SK-N-MC (cell line): ENCODE measurements around the gene NOXA1.
"Not testable (repeated sequence)": the region's sequence is repeated elsewhere in the genome, so short reads cannot be mapped to it uniquely, and the experiment has no call there.

Source experiments
- DNase-seq: peaks from one replicate; pipeline ENCODE4 v3.0.0-alpha.2; 2011; ENCODE audit warnings: low read depth, low spot score
- H3K27ac ChIP-seq: fragments of 200-600 bp; sonication (generic); 2 replicates; pipeline ENCODE4 v1.5.1; 2016; ENCODE audit warnings: mixed run types
- H3K36me3 ChIP-seq: fragments of 200-600 bp; sonication (generic); 2 replicates; pipeline ENCODE4 v1.6.1; 2017; ENCODE audit warnings: antibody characterized with exemption, low read length, mixed read lengths; ENCODE audit not compliant: insufficient read depth
- H3K4me3 ChIP-seq: fragments of 200-600 bp; sonication (generic); 2 replicates; pipeline ENCODE4 v1.5.1; 2016
- H3K9ac ChIP-seq: fragments of 200-600 bp; sonication (generic); 2 replicates; pipeline ENCODE4 v1.8.0; 2017; ENCODE audit warnings: mixed run types, mixed read lengths; ENCODE audit not compliant: insufficient read length
- H3K9me3 ChIP-seq: fragments of 200-600 bp; sonication (generic); 2 replicates; pipeline ENCODE4 v1.6.1; 2017; ENCODE audit warnings: low read depth, mild to moderate bottlenecking, antibody characterized with exemption, low read length, moderate library complexity, mixed read lengths
- EZH2 ChIP-seq: fragments of 200-600 bp; sonication (generic); IDR thresholded peaks from one replicate; pipeline ENCODE4 v1.6.1; 2017; ENCODE audit warnings: antibody characterized with exemption
- FOXP2 ChIP-seq: optimal IDR thresholded peaks from 2 replicates; pipeline ENCODE3; 2011; ENCODE audit warnings: mild to moderate bottlenecking, moderate library complexity; ENCODE audit not compliant: insufficient read depth; ENCODE audit errors: extremely low read length, control extremely low read depth
- POLR2AphosphoS5 ChIP-seq: IDR thresholded peaks from 2 replicates; pipeline ENCODE4 v1.6.1; 2012; ENCODE audit warnings: mild to moderate bottlenecking, low read depth, low read length, borderline replicate concordance

The NOXA1 gene

DNA sequence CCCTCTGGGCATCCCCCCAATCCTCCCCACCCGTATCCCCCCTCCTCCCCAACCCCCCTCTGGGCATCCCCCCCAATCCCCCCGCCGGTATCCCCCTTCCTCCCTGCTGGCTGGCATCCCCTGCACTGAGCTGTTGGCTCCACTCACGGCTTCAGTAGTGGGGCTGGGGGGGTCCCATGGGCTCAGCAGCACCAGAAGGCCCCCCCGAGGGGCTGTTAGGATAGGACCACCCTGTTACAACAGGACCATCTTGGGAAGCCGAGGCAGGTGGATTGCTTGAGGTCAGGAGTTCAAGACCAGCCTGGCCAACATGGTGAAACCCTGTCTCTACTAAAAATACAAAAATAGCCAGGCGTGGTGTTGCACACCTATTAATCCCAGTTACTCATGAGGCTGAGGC, 42.6 kb upstream of the NOXA1 start:
- no peak for TF ChIP-seq EZH2
- TF ChIP-seq FOXP2 = no peak
- TF ChIP-seq POLR2AphosphoS5 = no peak

DNA sequence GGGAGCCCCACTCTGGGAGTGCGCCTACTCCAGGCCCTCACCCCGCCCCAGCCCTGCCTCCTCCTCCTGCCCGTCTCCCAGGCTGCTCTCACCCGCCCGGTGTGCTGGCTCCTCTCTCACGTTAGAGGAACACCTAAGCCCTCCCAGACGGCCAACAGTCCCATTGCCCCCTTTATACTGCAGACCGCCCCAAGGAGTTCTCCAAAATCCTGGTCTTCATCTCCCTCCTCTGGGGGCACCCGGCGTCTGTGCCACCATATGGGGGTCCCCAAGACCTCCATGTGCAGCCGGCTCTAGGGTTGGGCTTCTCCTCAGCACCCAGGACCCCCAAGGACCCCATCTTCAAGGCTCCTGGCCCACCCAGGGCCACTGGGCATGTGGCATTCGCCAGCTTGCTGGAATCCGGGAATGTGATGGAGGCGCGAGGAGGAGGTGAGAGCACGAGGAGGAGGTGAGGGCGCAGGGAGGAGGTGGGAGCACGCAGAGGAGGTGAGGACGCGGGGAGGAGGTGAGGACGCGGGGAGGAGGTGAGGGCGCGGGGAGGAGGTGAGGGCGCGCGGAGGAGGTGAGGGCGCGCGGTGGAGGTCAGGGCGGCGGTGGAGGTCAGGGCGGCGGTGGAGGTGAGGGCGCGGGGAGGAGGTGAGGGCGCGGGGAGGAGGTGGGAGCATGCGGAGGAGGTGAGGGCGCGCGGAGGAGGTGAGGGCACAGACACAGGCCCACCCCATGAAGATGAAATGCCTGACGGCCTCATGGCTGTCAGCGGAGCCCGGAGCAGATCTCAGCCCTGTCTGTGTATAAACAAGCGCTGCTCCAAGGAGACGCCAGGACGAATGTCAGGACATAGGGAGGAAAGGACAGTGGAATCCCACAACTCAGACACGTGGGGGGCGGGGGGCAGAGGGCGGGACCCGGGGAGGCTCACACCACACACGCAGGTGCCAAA, 41.4 kb upstream of the NOXA1 start:
- DNase-seq = no peak
- Histone ChIP-seq H3K9ac (no peak overlapping the region), H3K9me3 (no peaks in the 10 kb centered on the region), H3K36me3 (no peaks in the 10 kb centered on the region), H3K4me3 (no peak overlapping the region), H3K27ac (no peak overlapping the region)
- no peak for TF ChIP-seq POLR2AphosphoS5
- no peak for TF ChIP-seq FOXP2
- TF ChIP-seq EZH2 = no peak

More for the DNA sequence above, 42.6 kb upstream of the NOXA1 start:
- H3K36me3 ChIP-seq = no peaks in the 10 kb centered on the region
- no peak overlapping the region for H3K9ac ChIP-seq
- no peak overlapping the region for H3K4me3 ChIP-seq
- DNase-seq = no peak
- H3K27ac ChIP-seq = no peak overlapping the region
- no peaks in the 10 kb centered on the region for H3K9me3 ChIP-seq

DNA sequence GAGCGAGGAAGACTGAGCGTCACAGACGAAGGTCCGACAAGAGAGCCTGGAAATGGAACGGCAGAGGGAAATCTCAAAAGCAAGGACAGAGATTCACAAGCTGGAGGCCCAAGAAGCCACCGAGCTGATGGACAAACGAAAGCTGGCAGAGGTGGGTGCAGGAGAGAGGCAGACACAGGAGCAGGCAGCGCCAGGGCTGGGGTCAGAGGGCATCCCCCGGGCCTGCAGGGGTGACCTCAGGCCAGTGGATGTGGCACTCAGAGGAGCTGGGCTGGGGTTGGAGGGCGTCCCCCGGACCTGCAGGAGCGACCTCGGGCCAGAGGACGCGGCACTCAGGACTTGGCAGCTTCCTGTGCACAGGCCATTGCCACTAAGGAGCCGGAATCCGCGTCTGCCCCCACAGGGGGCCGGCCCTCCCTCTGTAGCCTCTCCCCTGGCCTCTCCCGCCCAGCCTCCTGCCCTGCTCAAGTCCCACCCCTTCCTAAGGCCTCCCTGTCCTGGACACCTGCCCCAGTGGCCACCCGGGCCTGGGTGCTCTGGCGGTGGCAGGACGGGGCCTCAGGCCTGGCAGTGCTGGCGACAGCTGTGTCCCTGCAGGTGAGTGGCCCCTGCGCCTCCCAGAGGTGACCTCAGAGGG, 40.6 kb upstream of the NOXA1 start:
- no peaks in the 10 kb centered on the region for H3K36me3 ChIP-seq
- H3K4me3 ChIP-seq = no peak overlapping the region
- no peaks in the 10 kb centered on the region for H3K9me3 ChIP-seq
- no peak overlapping the region for H3K9ac ChIP-seq
- no peak for DNase-seq
- TF ChIP-seq FOXP2 = no peak
- no peak for TF ChIP-seq EZH2
- TF ChIP-seq POLR2AphosphoS5 = no peak
- no peak overlapping the region for H3K27ac ChIP-seq

DNA sequence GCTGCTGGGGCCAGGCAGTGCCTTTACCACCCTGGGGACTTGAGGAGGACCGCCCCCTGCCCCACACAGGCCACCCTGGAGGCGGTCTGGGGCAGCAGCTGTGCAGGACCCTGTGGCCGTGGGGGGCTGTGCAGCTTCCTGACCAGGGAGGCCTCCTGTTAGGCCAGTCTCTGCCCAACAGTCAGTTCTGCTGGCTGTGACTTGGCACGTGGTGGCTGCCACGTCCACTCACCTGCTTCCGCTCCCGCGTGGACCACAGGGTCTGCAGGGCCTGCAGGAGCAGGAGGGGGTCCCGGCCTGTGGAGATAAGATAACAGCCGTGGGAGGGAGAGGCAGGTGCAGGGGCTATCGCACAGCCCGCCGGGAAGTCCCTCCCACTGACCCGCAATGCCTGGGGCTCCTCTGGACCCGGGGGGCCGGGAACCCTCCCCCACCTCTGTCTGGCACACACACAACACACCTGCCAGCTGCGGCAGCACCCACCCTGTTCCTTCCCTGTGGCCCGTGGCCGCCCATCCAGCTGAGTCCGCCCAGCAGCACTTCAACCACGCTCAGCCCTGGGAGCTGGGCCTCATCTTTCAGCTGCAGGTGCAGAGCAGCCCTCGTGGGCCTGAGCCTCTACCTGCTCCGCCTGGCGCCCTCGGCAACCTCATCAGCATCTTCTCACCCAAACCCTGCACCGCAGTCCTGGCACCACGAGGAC, 40.0 kb upstream of the NOXA1 start:
- TF ChIP-seq POLR2AphosphoS5 = no peak
- H3K27ac ChIP-seq = no peak overlapping the region
- H3K9ac ChIP-seq = no peak overlapping the region
- no peak for DNase-seq
- H3K9me3 ChIP-seq = no peaks in the 10 kb centered on the region
- no peaks in the 10 kb centered on the region for H3K36me3 ChIP-seq
- no peak overlapping the region for H3K4me3 ChIP-seq

DNA sequence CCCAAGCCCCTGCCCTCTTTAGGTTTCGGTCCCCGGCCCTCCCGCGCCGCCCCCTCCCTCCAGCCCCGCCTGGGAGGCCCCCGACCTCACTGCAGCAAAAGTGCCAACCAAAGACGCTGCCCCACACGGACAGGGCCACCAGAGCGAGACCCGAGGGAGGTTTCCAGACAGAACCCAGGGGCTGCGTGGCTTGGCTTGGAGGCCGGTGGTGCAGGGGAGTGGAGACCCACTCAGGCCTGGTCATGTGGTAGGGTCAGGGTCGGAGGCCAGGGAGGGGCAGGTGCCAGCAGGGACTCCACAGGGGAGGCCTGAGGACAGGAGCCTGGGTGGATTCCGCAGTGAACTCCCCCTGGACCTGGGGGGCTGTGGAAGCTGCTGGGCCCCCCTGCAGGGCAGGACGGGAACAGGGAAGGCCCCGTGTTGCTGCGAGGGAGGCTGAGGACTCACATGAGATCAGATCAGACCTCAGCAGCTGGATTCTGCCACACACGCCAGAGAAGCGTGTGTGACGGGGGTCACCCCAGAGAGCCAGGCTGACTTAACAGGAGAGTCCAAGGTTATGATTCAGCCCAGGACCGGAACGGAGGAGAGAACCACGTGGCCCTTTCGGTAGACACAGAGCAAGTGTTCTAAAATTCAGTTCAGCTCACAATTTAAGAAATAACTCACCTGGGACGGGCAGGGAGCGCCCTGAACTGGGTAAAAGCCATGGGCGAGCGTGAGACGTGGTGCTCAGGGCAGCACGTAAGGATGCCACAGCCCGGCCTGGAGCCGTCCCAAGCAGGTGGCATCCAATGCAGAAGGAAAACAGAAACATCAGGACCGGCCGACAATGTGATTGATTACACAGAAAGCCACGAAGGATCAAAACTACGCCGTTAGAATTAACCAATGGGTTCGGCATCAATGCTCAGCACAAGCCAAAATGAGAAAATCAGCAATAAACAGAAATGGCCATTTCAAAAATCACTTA, 39.1 kb upstream of the NOXA1 start:
- Histone ChIP-seq H3K27ac (no peak overlapping the region), H3K9me3 (no peaks in the 10 kb centered on the region), H3K9ac (no peak overlapping the region), H3K4me3 (no peak overlapping the region), H3K36me3 (no peaks in the 10 kb centered on the region)
- TF ChIP-seq POLR2AphosphoS5 = no peak
- no peak for TF ChIP-seq FOXP2
- no peak for TF ChIP-seq EZH2
- DNase-seq = no peak

DNA sequence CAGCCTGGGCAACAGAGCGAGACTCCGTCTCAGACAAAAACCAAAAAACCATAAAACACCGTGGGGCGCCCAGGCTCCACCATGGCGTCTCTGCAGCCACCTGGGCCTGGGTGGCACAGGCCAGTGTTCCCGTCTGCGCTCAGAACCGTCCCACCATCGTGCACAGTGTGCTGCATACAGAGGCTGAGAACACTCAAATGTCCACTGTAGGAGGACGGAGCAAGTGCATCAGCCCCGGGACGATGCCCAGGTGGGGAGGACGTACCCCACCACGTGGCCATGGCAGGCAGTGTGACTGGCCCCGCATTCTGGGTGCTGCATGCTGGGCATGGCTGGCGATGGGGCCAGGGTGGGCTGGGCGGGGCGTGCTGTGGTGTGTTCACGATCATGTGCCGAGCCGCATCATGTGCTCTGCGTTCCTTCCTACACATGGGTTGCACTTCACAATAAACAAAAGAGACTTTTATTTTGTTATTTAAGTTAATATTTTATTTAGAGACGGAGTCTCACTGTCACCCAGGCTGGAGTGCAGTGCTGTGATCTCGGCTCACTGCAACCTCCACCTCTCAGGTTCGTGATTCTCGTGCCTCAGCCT, 38.0 kb upstream of the NOXA1 start:
- Histone ChIP-seq H3K4me3 (no peak overlapping the region), H3K27ac (no peak overlapping the region), H3K9ac (no peak overlapping the region), H3K36me3 (no peaks in the 10 kb centered on the region), H3K9me3 (no peaks in the 10 kb centered on the region)
- TF ChIP-seq POLR2AphosphoS5 (no peak), EZH2 (no peak), FOXP2 (no peak)
- DNase-seq = no peak

DNA sequence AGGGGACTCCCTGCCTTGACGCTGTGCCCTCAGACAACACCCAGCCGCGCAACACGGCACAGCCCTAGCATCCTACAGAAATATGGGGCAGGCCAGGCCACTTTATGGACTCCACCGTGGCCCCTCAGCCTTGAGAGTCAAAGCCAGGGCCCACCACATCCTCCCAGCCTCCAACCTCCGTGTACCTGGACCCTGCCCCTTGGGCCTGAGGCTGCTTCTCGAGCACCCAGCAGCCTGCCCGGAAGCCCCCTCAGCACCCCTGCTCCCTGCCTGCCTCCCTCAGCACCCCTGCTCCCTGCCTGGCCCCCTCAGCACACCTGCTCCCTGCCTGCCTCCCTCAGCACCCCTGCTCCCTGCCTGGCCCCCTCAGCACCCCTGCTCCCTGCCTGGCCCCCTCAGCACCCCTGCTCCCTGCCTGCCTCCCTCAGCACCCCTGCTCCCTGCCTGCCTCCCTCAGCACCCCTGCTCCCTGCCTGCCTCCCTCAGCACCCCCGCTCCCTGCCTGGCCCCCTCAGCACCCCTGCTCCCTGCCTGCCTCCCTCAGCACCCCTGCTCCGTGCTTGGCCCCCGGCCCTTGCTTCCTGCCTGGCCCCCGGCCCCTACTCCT, 36.6 kb upstream of the NOXA1 start:
- H3K4me3 ChIP-seq, H3K36me3 ChIP-seq, H3K9ac ChIP-seq, DNase-seq, H3K9me3 ChIP-seq, H3K27ac ChIP-seq: not testable (repeated sequence)
